DND-41 (cell line): ENCODE data around the gene TECR.

Experiments used
- ATAC-seq: fragments of 200-7000 bp; cut with Tn5 transposase; 3 replicates; pipeline ENCODE4 v1.9.1; 2021; ENCODE audit warnings: low read depth; ENCODE audit not compliant: insufficient read depth
- DNase-seq: peaks from one replicate; pipeline ENCODE4 v3.0.0-alpha.2; 2020
- H2AFZ ChIP-seq: 2 replicates; pipeline ENCODE4 v1.6.0; 2012; ENCODE audit warnings: low read depth, low read length
- H3K27ac ChIP-seq: 2 replicates; pipeline ENCODE4 v1.5.1; 2012; ENCODE audit warnings: low read length, inconsistent platforms
- H3K27me3 ChIP-seq: fragments of 200-600 bp; sonication (generic); 2 replicates; pipeline ENCODE4 v1.6.0; 2012; ENCODE audit warnings: low read length, mild to moderate bottlenecking, inconsistent platforms; ENCODE audit not compliant: insufficient read depth, poor library complexity
- H3K36me3 ChIP-seq: 2 replicates; pipeline ENCODE4 v1.5.1; 2012; ENCODE audit warnings: low read length, inconsistent platforms; ENCODE audit not compliant: insufficient read depth
- H3K4me1 ChIP-seq: 2 replicates; pipeline ENCODE4 v1.5.1; 2012; ENCODE audit warnings: mild to moderate bottlenecking, low read length; ENCODE audit not compliant: insufficient read depth
- H3K4me2 ChIP-seq: 2 replicates; pipeline ENCODE4 v1.6.0; 2012; ENCODE audit warnings: mild to moderate bottlenecking, moderate library complexity, low read length, inconsistent platforms; ENCODE audit not compliant: insufficient read depth
- H3K4me3 ChIP-seq, 2 experiments: fragments of 200-600 bp in 1 of 2; shearing (Covaris generic) in 1 of 2; 2 replicates each; pipeline ENCODE4 v1.5.1; 2012 to 2016; ENCODE audit warnings: inconsistent platforms in 2 of 2, low read length in 2 of 2, mild to moderate bottlenecking in 2 of 2, low read depth in 1 of 2, moderate library complexity in 1 of 2
- H3K79me2 ChIP-seq: 2 replicates; pipeline ENCODE4 v1.6.0; 2012; ENCODE audit warnings: low read length, inconsistent platforms; ENCODE audit not compliant: insufficient read depth
- H3K9ac ChIP-seq: 2 replicates; pipeline ENCODE4 v1.6.0; 2012; ENCODE audit warnings: low read depth, mild to moderate bottlenecking, inconsistent platforms, low read length, moderate library complexity
- H3K9me3 ChIP-seq: 2 replicates; pipeline ENCODE4 v1.5.1; 2012; ENCODE audit warnings: low read length, moderate library complexity, mild to moderate bottlenecking, inconsistent platforms; ENCODE audit not compliant: insufficient read depth, severe bottlenecking
- H4K20me1 ChIP-seq: 2 replicates; pipeline ENCODE4 v1.6.0; 2012; ENCODE audit warnings: low read length; ENCODE audit not compliant: insufficient read depth
- CTCF ChIP-seq: IDR thresholded peaks from 2 replicates; pipeline ENCODE4 v1.5.1; 2012; ENCODE audit warnings: borderline replicate concordance, low read length, moderate library complexity, mild to moderate bottlenecking; ENCODE audit not compliant: poor library complexity, severe bottlenecking; ENCODE audit errors: extremely low read depth
- EZH2 ChIP-seq: IDR thresholded peaks from 3 replicates; pipeline ENCODE4 v1.6.1; 2012; ENCODE audit warnings: borderline replicate concordance, low read depth, mild to moderate bottlenecking, moderate library complexity, low read length, inconsistent platforms; ENCODE audit not compliant: severe bottlenecking

The TECR gene

GRCh38 chr19:14512406-14512961 is 16.9 kb upstream of the TECR start:
- Histone ChIP-seq H3K4me3 (no peak overlapping the region), H3K9me3 (no peaks in the 10 kb centered on the region), H2AFZ (no peak overlapping the region), H3K27ac (no peak overlapping the region), H3K9ac (no peak overlapping the region), H3K79me2 (peaks cover 30% of the 10 kb centered on the region), H3K4me2 (no peak overlapping the region), H3K27me3 (no peaks in the 10 kb centered on the region), H3K36me3 (peaks cover 34% of the 10 kb centered on the region), H3K4me1 (peaks cover 37% of the 10 kb centered on the region), H4K20me1 (peaks cover 35% of the 10 kb centered on the region)
- TF ChIP-seq CTCF (no peak), EZH2 (no peak)
- DNase-seq (no peak), ATAC-seq (no peak)

- no peak overlapping the region for H3K27ac ChIP-seq
- H3K4me3 ChIP-seq = no peak overlapping the region; a peak in 1 of 4 replicates
- peaks cover 35% of the 10 kb centered on the region for H3K36me3 ChIP-seq
- peaks cover 43% of the 10 kb centered on the region for H3K4me1 ChIP-seq
- no peak overlapping the region for H3K9ac ChIP-seq
- H3K9me3 ChIP-seq = no peaks in the 10 kb centered on the region
- H3K4me2 ChIP-seq = peak overlapping the region; percentile 98; the same call in 1 of the 2 replicates
- H3K27me3 ChIP-seq = no peaks in the 10 kb centered on the region
- no peak overlapping the region for H2AFZ ChIP-seq
- ATAC-seq (no peak), DNase-seq (no peak)
- TF ChIP-seq CTCF = no peak
- no peak for TF ChIP-seq EZH2
- H3K79me2 ChIP-seq = peaks cover 37% of the 10 kb centered on the region
- H4K20me1 ChIP-seq = peaks cover 40% of the 10 kb centered on the region
Measured at GRCh38 chr19:14514215-14514863, 15.1 kb upstream of the TECR start.

GRCh38 chr19:14515501-14516047 is 13.8 kb upstream of the TECR start:
- Histone ChIP-seq H4K20me1 (peaks cover 40% of the 10 kb centered on the region), H3K4me3 (peak overlapping the region in 1 of 2 experiments; percentile 85; a peak in 3 of 4 replicates), H3K36me3 (peaks cover 35% of the 10 kb centered on the region), H3K4me2 (peak overlapping the region; percentile 98), H3K9ac (peak overlapping the region; percentile 89; the same call in 1 of the 2 replicates), H3K9me3 (no peaks in the 10 kb centered on the region), H3K27ac (peak overlapping the region; percentile 43; the same call in 1 of the 2 replicates), H3K79me2 (peaks cover 37% of the 10 kb centered on the region), H3K27me3 (no peaks in the 10 kb centered on the region), H3K4me1 (peaks cover 44% of the 10 kb centered on the region), H2AFZ (no peak overlapping the region)
- no peak for TF ChIP-seq CTCF
- no peak for TF ChIP-seq EZH2
- no peak for ATAC-seq
- DNase-seq = no peak
